ENCODE measurements around the gene RIPOR2.

- TF ChIP-seq, protein P1, sequence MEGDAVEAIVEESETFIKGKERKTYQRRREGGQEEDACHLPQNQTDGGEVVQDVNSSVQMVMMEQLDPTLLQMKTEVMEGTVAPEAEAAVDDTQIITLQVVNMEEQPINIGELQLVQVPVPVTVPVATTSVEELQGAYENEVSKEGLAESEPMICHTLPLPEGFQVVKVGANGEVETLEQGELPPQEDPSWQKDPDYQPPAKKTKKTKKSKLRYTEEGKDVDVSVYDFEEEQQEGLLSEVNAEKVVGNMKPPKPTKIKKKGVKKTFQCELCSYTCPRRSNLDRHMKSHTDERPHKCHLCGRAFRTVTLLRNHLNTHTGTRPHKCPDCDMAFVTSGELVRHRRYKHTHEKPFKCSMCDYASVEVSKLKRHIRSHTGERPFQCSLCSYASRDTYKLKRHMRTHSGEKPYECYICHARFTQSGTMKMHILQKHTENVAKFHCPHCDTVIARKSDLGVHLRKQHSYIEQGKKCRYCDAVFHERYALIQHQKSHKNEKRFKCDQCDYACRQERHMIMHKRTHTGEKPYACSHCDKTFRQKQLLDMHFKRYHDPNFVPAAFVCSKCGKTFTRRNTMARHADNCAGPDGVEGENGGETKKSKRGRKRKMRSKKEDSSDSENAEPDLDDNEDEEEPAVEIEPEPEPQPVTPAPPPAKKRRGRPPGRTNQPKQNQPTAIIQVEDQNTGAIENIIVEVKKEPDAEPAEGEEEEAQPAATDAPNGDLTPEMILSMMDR (IDR thresholded peaks at IDR 0.05): no peak
- TF ChIP-seq POLR2A (IDR thresholded peaks at IDR 0.05): no peak
- TF ChIP-seq EP300 (IDR thresholded peaks at IDR 0.05): no peak
These were observed 52.1 kb downstream of the RIPOR2 start for GRCh38 chr6:24883618-24884017.
